Measurements from ENCODE around the gene TP63.

DNA sequence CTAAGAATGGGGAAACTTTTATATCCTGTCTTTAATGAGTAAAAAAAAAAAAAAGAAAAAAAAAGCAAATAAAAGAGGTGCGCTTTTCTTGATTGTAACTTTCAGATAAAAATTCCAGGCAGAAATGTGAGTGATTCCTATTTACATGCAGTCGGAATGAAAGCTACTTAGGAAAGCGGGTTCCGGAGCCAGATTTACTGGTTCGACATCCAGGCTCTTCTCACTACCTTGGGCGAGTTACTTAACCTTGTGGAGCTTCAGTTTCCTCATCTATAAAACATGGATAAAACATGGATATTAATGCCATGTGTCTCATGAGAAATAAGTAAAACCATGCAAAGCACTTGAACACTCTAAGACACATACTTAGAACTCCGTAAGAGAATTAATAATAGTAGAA, 169.2 kb downstream of the TP63 start:
- no peak for TF ChIP-seq CTCF (IDR thresholded peaks at IDR 0.05)
- no peak for TF ChIP-seq POLR2A (IDR thresholded peaks at IDR 0.05)

All from adrenal gland (tissue), 5 donors.